HG03442 (cell line): ENCODE data around the gene GALNT9.

Experiments
- ATAC-seq: cut with Tn5 transposase; IDR thresholded peaks from one replicate; pipeline ENCODE4 v1.9.1; 2021; ENCODE audit warnings: mild to moderate bottlenecking, moderate library complexity; ENCODE audit not compliant: unreplicated experiment

Gene GALNT9

DNA sequence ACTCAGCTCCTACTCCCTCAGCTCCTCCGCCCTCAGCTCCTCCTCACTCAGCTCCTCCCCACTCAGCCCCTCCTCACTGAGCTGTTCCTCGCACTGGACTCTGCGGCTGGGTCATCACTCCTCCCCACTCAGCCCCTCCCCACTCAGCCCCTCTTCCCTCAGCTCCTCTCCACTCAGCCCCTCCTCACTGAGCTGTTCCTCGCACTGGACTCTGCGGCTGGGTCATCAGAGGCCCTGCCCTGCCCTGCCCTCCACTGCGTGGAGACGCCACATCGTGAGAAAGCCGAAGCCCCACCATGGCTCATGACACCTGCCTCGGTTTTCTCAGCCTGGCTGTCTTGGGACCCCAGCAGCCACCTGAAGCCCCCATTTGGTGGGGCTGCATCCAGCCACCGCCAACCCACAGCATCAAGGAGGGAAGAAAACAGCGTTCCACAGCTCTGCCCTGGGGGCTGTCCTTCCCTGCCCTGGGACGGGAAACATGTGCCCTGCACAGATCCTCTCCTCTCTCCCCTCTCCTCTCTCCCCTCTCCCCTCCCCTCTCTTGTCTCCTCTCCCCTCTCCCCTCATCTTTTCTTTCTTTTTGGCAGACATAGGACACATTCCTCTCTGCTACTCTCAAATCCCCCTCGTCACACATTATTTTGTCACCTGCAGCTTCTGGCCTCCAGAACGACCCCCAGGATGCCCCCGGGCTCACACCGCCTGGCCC, 167.4 kb downstream of the GALNT9 start:
- no peak for ATAC-seq

DNA sequence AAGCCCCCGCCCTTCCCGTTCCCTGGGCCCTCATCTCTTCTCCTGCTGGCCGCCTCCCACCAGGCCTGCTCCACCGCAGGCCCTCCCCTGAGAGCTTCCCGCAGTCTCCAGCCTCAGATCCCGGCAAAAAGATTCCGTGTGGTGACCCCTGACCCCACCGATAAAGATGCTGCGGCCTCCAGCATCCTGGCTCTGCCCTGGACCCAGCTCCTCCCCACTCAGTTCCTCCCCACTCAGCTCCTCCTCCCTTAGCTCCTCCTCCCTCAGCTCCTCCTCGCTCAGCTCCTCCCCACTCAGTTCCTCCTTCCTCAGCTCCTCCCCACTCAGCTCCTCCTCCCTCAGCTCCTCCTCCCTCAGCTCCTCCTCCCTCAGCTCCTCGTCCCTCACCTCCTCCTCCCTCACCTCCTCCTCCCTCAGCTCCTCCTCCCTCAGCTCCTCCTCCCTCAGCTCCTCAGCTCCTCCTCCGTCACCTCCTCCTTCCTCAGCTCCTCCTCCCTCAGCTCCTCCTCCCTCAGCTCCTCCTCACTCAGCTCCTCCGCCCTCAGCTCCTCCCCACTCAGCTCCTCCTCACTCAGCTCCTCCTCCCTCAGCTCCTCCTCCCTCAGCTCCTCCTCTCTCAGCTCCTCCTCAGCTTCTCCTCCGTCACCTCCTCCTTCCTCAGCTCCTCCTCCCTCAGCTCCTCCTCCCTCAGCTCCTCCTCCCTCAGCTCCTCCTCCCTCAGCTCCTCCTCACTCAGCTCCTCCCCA, 168.2 kb downstream of the GALNT9 start:
- ATAC-seq = no peak

DNA sequence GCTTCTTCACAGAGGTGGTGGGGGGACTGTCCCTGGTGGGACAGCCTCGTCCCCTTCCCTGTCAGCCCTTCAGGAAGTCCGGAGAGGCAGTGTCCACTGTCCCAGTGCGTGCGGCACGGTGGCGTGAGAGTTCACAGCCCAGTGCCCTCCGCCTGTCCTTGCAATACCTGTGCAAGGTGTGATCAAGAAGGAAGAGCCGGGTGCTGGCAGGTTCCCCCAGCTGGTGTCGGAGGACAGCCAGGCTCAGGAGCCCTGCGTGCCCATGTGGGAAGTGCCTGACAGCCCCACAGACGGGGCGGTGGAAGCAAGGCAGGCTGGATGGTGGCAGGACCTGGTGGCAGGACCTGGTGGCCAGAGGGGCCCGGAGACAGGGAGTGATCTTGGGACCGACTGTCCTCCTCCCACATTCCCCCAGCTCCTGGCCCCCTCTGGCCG, 168.8 kb downstream of the GALNT9 start:
- no peak for ATAC-seq

DNA sequence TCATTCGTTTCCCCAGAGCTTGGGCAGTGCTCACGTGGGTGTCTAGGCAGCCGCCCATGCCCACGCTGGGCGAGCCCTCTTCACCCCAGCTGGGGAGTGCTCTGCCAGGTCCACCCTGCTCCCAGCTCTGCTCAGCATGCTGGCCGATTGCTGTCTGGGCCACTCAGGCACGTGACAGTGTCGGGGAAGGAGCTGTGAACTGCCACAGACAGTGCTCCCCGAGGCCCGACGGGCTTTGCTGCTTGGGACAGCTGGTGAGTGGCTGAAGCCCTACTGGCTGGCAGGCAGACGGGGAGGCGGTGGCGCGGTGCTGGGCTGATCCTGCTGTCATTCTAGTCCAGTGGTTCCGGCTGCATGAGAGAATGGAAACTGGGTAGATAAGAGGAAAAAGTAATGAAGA, 169.4 kb downstream of the GALNT9 start:
- ATAC-seq = no peak

DNA sequence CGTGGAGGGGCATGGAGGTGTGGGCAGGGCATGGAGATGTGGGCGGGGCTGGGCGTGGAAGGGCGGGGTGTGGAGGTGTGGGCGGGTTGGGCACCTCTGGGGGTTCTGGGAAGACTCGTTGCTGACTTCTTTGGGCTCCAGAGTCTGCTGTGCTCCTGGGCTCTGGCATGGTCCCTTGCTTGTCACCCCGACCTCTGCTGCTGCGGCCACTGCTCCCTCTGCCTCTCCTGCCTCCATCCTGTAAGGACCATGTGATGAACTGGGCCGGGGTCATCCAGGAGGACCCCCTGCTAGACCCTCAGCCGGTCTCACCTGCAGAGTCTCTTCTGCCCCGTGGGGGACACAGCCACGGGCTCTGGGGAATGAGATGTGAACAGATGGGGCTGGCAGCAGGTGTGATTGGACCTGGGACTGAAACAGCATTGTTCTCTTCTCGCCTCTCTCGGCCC, 169.8 kb downstream of the GALNT9 start:
- ATAC-seq = no peak

DNA sequence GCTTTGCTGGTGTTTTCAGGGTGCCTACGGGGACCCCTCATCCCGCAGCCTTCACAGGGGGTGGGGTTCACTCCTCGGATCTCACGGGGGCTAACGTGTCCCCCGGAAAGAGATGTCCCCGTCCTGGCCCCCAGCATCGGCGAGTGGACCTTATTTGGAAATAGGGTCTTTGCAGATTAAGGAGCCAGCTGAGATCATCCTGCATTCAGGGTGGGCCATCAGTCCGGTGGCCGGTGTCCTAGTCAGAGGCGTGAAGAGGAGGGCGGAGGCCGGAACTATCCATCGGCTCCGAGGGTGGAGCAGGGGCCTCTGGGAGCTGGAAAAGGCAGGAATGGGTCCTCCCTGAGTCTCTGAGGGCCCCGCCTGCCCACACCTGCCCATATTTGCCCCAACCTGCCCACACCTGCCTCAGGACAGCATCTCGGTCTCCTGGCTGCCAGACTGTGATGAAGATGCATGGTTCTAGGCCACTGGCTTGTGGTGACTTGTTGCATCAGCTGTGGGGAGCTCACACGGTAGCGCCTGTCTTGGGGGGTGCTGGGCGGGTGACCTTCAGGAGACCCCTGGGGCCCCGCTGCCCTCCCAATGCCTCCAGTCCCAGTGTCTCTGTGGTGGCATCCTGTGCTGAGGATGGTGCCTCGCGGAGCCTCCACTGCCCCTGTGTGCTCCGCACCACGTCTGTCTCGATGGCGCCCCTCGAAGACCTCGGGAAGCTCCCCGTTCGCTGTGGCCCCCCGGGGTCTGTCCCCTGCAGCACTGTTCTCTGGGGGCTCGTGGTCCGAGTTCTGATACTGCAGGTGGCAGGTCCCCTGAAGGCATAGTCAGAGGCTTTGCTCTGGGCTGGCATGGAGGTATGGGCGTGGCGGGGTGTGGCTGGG, 170.5 kb downstream of the GALNT9 start:
- no peak for ATAC-seq

DNA sequence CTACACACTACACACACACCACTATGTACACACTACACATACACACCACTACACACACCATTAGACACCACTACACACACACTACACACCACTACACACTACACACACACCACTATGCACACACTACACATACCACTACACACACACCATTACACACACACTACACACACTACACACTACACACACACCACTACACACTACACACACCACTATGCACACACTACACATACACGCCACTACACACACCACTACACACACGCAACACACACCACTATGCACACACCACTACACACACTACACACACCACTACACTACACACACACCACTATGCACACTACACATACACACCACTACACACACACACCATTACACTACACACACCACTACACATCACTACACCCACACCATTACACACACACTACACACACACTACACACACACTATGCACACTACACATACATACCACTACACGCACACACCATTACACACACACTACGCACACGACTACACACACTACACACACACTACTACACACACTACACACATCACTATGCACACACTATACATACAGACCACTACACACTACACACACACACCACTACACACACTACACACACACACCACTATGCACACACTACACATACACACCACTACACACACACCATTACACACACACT, 171.5 kb downstream of the GALNT9 start:
- ATAC-seq = no peak

DNA sequence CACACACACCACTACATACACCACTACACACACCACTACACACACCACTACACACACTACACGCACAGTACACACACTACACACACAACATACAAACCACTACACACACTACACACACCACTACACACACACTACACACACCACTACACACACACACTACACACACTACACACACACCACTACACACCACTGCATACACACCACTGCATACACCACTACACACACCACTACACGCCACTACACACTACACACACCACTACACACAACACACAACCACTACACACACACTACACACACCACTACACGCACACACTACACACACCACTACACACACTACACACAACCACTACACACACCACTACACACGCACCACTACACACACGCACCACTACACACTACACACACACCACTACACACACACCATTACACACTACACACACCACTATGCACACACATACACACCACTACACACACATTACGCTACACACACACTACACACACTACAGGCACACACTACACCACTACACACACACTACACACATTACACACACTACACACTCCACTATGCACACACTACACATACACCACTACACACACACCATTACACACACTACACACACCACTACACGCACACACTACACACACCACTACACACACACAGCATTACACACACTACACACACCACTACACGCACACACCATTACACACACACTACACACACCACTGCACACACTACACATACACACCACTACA, 172.6 kb downstream of the GALNT9 start:
- no peak for ATAC-seq

DNA sequence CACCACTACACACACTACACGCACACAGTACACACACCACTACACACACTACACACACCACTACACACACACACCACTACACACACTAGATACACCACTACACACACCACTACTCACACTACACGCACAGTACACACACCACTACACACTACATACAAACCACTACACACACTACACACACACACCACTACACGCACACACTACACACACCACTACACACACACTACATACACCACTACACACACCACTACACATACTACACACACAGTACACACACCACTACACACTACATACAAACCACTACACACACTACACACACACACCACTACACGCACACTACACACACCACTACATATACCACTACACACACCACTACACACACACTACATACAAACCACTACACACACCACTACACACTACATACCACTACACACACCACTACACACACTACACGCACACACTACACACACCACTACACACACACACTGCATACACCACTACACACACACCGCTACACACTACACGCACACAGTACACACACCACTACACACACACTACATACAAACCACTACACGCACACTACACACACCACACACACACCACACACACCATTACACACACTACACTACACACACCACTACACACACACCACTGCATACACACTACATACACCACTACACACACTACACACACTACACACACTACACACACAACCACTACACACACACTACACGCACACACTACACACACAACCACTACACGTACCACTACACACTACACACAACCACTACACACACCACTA, 173.4 kb downstream of the GALNT9 start:
- no peak for ATAC-seq

DNA sequence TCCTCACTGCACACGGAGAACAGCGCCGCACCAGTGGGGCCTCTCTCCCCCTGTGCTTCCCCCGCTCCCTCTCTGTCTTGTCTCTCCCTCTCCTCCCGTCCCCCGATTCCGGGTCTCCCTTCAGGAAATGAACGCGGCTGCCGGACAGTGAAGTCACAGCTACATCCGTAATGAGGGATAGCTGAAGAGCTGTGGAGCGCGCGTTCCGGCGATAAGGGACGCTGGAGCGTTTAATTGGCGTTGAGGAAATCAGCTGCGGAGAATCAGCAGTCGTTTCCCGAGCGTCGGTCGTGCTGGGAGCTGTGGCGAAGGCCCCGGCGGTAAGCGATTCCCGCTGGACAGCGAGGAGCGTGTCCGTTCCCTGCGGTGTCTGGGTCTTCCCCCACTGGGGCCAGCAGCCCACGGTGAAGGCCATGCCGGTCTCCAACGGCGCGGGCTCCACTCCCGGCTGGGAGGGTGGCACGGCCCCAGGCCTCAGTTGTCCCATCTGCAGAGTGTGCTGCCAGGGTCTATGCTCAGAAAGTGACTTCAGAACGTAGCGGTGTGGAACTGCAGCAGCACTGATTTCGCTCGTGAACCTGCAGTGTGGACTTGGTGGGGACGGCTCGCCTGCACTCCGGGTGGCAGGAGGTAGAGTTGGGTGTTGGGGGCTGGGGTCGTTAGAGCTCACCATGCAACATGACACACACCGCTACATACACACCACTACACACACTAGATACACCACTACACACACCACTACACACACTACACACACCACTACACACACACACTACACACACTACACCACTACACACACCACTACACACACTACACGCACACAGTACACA, 174.2 kb downstream of the GALNT9 start:
- ATAC-seq = no peak

DNA sequence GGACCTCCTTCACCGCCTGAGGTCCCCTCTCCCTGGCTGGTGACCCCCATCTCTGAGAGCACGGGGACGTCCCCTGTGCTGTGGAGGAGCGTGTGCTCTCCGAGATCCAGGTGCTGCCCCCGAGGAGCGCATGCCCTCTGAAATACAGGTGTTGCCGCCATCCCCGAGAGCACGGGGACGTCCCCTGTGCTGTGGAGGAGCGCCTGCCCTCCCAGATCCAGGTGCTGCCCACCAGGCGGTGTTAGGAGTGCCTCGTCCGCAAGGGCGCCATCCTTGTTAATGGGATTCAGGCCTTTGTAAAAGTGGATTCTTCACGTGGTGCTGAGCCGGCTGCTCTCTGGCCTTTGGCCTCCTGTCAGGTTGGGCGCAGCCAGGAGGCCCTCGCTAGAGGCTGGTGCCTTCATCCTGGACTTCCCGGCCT, 175.0 kb downstream of the GALNT9 start:
- peak; percentile 19 for ATAC-seq

DNA sequence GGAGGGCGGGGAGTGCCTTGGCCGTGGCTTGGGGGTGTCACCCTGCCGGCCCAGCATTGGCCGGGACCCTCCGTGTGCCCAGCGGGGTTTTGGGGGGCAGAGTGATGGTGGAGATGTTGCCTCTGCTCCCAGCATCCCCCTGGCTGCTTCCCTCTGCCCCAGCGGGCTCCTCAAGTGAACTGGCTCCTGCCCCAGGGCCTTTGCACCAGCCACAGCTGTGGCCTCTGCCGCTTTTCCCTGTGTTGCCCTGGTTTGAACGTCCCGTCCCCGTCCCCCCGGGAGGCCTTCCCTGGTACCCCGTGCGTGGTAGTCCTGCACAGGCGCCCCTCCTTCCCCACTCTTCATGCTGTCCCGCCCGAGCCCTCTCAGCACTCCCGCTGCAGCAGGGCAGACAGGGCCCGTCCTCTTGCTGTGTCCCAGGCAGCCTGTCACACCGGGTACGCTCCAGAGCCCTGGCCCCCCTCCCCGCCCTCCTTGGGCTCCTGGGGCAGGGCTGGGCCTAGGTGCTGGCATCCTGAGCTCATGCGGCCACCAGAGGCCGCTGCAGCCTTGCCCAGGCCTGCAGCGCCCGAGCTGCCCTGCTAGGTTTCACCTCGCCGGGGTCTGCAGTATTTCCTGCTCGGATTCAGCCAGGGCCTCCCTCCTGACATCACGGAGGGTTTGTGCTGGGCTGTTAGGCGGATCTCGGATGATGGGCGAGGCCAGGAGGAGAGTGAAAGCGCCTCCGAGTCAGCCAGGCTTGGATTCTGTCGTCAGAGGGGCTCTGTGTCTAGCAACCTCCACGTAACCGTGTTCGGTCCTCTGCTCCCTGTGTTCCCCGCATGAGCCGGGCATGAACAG, 175.7 kb downstream of the GALNT9 start:
- ATAC-seq = peak; percentile 74

DNA sequence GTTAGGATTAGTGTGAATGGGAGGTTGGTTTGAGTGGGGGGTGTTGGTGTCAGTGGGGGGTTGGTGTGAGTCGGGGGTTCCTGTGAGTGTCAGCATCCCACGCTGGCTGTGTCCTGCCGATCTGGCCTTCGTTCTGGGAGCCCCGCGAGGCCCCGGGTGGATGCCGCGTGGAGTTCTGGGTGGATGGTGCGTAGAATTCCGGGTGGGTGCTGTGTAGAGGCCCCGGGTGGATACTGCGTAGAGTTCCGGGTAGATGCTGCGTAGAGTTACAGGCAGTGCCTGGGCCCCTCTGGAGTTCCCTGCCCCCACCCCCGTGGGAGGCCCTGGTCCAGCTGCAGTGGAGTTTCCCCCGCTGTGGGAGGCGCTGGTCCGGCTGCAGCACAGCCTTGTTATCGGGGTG, 176.4 kb downstream of the GALNT9 start:
- ATAC-seq = no peak

DNA sequence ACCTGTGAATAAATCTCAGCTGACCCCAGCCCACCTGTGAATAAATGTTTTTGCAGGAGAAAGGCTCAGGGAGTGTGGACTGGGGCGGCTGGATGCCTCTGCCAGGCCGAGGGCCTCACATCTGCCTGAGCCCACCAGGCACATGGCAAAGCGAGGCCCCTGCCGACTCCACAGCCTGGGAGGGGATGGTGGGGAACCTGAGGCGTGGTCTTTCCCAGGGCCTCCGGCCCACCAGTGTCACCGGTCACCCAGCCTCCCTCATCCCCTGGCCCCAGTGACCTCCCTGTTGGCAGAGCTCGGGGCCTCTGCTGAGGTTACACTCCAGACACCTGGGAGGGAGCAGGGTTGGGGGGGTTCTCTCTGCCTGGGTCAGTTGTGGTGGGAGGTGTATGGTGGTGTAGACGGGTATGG, 177.0 kb downstream of the GALNT9 start:
- no peak for ATAC-seq

DNA sequence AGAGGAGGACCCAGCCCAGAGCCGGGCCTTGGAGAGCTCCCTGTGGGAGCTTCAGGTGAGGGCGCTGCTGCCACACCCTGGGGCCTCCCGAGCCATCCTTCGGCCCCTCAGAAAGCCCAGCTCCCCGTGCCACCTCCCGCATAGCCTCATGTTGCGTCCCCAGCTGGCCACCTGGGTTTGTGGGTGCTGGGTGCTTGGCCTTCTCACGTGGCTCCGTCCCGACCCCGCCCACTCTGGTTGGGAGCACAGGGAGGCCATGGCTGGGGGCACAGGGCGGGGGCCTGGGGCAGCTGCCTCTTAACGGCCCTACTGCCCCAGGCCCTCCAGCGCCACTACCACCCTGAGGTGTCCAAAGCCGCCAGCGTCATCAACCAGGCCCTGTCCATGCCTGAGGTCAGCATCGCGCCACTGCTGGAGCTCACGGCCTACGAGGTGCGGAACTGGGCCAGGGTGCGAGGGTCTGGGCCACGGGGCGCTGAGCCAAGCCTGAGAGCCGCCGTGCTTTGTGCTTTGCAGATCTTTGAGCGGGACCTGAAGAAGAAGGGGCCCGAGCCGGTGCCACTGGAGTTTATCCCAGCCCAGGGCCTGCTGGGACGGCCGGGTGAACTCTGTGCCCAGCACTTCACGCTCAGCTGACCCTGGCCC, 177.5 kb downstream of the GALNT9 start:
- no peak for ATAC-seq

DNA sequence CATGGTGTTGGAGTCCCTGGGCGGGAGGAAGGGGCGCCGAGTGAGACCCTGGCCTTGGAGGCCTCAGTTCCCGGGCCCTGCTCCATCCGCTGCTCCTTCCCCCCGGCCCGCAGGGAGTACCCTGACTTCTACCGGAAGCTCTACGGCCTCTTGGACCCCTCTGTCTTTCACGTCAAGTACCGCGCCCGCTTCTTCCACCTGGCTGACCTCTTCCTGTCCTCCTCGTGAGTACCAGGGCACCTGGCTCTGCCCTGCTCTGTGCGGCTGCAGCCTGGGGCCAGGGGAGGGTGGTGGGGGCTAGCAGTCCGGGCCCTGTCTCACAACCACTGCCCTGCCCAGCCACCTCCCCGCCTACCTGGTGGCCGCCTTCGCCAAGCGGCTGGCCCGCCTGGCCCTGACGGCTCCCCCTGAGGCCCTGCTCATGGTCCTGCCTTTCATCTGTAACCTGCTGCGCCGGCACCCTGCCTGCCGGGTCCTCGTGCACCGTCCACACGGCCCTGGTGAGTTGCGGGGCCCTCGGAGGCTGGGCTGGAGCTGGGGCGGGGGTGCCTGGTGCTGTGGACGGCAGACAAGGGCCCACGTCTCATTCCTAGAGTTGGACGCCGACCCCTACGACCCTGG, 178.1 kb downstream of the GALNT9 start:
- no peak for ATAC-seq

DNA sequence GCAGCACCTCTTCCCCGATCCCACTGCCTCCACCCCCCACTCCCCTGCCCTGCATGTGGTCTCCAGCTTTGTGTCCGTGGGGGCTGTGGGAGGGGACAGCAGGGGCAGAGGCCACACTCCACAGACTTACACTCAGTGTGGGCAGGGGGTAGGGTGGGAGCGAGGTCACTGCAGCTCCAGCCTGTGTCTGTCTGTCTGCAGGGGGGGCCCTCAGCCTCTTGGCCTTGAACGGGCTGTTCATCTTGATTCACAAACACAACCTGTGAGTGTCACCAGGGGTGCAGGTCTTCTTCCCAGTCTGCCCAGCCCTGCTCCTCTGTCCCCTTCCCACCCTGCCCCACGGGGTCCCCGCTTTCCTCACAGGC, 178.6 kb downstream of the GALNT9 start:
- no peak for ATAC-seq
